ENCODE results near the gene SCAMP1.
"Not testable (repeated sequence)": the region's sequence is repeated elsewhere in the genome, so short reads cannot be mapped to it uniquely, and the experiment has no call there.

Gene SCAMP1

DNA sequence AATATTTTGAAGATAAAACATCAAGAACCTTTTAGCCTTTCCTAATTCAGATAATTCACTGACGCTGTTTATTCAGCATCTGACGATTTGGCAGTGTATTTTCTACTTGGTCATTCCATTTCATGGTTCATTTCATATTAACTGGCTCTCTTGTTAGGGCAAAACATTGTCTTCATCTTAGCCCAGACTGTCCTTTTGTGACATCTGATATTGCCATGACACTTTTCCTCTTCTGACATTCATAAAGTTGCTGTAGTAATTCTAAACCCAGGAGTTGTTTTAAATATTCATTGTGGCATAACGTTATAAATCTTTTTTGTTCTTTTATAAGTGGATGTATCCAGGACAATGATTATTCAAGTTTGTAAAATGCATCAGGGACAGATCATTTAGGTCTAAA is 1.8 kb downstream of the SCAMP1 start:
- DNase-seq = no peak

DNA sequence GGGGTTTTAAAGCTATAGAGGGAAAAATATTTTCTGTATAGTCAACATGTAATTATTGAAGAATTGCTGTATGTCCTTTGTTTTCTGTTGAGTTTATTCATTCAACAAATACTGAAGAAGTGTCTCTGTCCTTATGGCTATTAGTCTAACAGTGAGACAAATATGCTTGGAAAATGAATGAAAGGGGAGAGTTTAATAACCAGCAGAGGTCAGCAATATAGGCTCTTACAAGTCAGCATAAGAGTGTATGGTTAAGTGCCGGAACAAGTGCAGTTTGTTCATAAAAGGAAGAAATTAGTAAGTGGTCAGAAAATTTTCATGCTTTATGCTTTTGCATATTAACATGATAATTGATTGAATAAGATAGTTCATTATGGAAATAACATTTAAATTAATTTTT is 3.6 kb downstream of the SCAMP1 start:
- no peak for DNase-seq

GRCh38 chr5:78367318-78367991 is 7.0 kb downstream of the SCAMP1 start:
- DNase-seq = no peak

DNA sequence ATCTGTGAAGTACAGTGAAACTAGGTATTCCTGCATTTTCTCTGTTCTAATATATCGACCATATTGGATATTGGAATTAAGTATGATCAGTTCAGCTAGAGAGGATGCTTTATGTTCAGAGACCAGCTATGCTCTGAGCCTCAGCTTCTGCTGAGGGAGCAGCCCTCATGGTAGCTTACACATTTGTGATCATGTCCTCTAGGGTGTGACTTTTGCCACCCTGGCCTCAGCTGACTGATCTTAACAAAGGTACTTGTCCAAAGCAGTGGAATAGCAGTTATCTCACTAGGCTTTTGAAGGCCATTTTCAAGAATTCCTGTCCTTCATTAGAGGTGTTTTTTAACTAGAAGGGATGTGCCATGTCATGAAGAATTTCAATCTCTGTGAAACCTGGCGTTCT is 9.3 kb downstream of the SCAMP1 start:
- no peak for DNase-seq

- no peak for DNase-seq
Observed at GRCh38 chr5:78373231-78373630, 12.8 kb downstream of the SCAMP1 start.

DNA sequence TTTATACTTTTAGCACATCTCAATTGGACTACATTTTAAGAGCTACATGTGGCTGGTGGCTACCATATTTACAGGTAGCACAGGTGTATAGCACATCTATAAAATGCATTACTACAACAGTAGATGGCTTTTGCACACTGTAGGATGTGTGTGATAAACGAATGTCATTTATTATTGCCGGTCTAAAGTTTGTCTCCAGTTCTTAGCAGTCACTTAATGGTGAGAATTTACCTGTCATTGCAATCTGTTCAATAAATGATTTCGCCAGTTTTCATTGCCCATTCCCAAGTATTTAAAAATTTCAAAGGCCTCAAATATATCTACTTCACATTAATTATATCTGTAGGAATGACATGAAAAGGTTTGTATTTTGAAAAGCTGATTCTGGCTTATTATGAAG is 15.9 kb downstream of the SCAMP1 start:
- no peak for DNase-seq

GRCh38 chr5:78377056-78377717 is 16.8 kb downstream of the SCAMP1 start:
- DNase-seq = no peak

DNA sequence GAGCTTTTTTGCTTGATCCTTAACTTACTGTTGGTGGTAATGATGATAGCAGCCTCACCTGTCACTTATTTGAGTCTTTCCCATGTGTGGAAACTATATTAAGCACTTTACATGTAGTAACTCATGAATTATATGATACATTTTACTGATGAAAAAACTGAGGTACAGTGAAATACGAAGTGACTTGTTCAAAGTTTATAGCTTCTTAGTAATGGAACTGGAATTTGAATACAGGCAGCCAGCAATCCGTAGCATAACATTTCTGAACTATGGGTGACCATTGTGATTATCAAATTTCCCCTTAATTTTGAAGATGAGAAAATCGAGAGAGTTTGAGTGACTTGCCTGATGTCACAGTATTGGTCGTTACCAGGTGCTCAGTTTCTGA is 17.3 kb downstream of the SCAMP1 start:
- no peak for DNase-seq

DNA sequence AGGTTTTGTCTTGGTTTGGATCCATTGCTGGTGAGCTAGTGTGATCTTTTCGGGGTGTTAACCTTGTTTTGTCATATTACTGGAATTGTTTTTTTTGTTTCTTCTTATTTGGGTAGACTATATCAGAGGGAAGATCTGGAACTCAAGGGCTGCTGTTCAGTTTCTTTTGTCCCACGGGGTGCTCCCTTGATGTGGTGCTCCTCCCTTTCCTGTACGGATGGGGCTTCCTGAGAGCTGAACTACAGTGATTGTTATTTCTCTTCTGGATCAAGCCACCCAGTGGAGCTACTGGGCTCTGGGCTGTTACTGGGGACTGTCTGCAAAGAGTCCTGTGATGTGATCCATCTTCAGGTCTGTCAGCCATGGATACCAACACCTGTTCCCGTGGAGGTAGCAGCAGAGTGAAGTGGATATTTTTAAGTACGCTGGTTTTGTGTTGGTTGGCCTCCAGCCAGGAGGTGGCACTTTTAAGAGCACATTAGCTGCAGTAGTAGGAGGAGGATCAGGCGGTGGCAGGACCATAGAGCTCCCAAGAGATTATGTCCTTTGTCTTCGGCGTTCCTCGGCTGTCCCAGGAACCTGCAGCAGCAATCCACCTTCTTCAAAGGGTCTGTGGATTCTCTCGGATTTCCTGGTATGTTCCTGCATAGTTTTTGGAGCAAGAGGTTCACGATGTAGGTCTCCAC is 27.2 kb downstream of the SCAMP1 start:
- no peak for DNase-seq

GRCh38 chr5:78391357-78391756 is 30.9 kb downstream of the SCAMP1 start:
- not testable (repeated sequence) for DNase-seq

- DNase-seq = no peak
Observed at GRCh38 chr5:78397831-78398230, 37.4 kb downstream of the SCAMP1 start.

DNA sequence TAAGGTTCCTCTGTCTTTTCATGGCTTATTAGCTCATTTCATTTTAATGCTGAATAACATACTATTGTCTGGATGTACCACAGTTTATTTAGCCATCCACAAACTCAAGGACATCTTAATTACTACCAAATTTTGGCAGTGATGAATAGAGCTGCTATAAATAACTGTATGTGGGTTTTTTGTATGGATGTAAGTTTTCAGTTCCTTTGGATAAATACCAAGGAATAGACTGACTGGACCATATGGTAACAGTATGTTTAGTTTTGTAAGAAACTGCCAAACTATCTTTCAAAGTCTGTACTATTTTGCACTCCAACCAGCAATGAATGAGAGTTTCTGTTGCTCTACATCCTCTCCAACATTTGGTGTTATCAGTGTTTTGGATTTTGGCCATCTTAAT is 38.7 kb downstream of the SCAMP1 start:
- DNase-seq = no peak

DNA sequence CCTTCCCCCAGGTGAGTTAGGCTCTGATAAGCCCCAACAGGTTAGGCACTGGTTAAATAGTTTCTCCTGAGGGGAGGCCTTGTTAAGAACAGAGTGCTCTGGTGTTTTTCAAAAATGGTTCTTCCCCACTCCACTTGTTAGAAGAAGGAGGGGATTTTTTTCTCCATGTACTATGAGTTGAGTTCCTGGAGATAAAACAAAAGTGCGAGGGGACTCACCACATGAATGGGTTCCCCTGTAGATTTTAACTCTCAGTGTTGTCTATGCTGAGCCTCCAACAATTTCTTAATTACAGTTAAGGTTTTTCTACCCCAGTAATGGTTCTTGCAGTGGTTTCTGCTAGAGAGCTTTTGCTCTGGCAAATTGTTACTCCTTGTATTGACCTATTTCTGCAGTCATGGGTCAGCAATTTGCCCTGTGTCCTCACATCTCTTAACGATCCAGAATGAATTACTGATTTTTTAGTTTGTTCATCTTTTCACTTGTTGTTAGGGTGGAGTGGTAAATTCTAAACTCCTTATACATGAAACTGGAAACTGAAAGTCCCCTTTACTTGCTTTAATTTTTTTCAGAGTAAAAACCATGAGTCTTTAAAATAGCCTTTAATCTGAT is 44.4 kb downstream of the SCAMP1 start:
- DNase-seq = no peak

GRCh38 chr5:78405829-78406750 is 45.7 kb downstream of the SCAMP1 start:
- no peak for DNase-seq

DNA sequence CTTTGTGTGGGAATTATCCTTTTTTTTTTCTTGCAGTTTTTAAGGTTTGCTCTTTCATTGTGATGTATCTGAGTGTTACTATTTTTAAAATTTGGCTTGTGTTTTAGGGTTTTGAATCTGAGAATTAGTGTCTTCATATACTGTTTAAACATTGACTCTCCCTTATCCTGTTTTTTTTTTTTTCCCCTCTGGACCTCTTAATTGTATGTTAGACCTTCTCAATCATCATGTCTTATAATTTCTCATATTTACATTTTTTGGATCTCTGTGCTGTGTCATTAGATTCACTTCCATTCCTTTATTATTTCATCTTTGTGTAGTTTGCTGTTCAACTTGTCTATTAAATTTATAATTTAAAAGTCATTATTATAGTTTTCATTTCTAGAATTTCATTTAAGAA is 47.0 kb downstream of the SCAMP1 start:
- no peak for DNase-seq

DNA sequence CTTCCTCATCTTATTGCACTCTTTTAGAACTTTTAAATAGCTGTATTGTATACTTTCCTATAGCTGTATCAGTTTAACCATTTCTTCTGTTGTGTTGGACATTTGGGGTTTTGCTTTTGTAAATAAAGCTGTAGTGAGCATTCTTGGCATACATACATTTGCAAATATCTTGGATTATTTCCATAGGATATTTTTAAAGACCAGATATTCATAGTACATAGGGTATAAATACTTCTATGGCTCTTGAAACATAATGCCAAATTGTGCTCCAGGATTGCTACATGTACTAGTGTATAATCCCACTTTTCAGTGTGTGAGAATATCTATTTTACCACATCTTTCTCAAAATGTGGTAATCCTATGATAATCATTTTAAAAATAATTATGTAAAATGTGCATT is 51.2 kb downstream of the SCAMP1 start:
- DNase-seq = no peak

GRCh38 chr5:78416677-78417425 is 56.4 kb downstream of the SCAMP1 start:
- DNase-seq = no peak

GRCh38 chr5:78419396-78419795 is 59.0 kb downstream of the SCAMP1 start:
- no peak for DNase-seq

- no peak for DNase-seq
Observed at GRCh38 chr5:78420548-78420947, 60.1 kb downstream of the SCAMP1 start.

DNA sequence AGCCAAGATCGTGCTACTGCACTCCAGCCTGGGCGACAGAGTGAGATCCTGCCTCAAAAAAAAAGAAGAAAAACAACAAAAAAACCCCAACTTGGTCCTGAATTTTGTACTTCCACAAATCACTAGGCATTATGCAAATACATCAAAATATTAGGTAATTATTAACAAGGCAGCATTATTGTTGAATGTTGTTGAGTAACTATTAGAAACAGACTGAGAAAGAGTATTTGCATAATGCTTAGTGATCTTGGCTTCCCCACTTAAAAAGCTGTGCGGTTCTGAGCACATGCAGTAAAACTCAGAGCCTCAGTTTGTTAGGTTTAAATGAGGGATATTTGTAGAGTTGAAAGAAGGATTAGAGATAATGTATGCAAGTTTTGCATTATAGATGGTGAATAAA is 64.2 kb downstream of the SCAMP1 start:
- DNase-seq = no peak

- no peak for DNase-seq
Observed at GRCh38 chr5:78429332-78429980, 69.0 kb downstream of the SCAMP1 start.

Data from effector CD4-positive, alpha-beta T cell (primary cell).